PC-3 (cell line): ENCODE results near the gene SLC1A3. TPM values are rescaled to one million over a fixed set of nuclear protein-coding genes. Genes with fewer than 3 reads are reported as not detected.

ENCODE experiments used
- ATAC-seq: fragments of 200-7000 bp; cut with Tn5 transposase; 2 replicates; pipeline ENCODE4 v1.9.1; 2020; ENCODE audit warnings: mild to moderate bottlenecking, moderate library complexity
- BruUV-seq: library from RNA; stranded (reverse); fragments of 400-500 nt; replicated peaks from 2 replicates; lab custom pipeline; 2021; lab: Mats Ljungman, UMichigan
- CTCF ChIA-PET: fragments of 300-600 bp; sonication (Branson Sonifier 250); formaldehyde crosslinking; loops from one replicate; lab custom pipeline; 2022; ENCODE audit warnings: antibody characterized with exemption; lab: Charles Lee
- POLR2A ChIA-PET: fragments of 300-600 bp; sonication (Branson Sonifier 250); formaldehyde crosslinking; loops from one replicate; lab custom pipeline; 2022; ENCODE audit warnings: antibody characterized with exemption; ENCODE audit not compliant: unreplicated experiment; lab: Charles Lee
- DNase-seq: peaks from one replicate; pipeline ENCODE4 v3.0.0-alpha.2; 2015
- H2AFZ ChIP-seq: fragments of 300-600 bp; sonication (generic); 2 replicates; pipeline ENCODE4 v1.6.0; 2016; ENCODE audit warnings: antibody characterized with exemption, low read length
- H3F3A ChIP-seq: fragments of 300-600 bp; sonication (generic); one replicate; pipeline ENCODE4 v1.6.0; 2017; ENCODE audit warnings: antibody characterized with exemption, low read length, control low read depth, mild to moderate bottlenecking; ENCODE audit not compliant: unreplicated experiment
- H3K27ac ChIP-seq: fragments of 300-600 bp; sonication (generic); 2 replicates; pipeline ENCODE4 v1.5.1; 2016; ENCODE audit warnings: mild to moderate bottlenecking, low read length
- H3K27me3 ChIP-seq: fragments of 300-600 bp; sonication (generic); 2 replicates; pipeline ENCODE4 v1.6.1; 2016; ENCODE audit warnings: low read length, mixed read lengths
- H3K36me3 ChIP-seq: fragments of 300-600 bp; sonication (generic); 2 replicates; pipeline ENCODE4 v1.6.1; 2016; ENCODE audit warnings: low read depth, mixed run types, low read length, mixed read lengths
- H3K4me1 ChIP-seq: fragments of 300-600 bp; sonication (generic); 2 replicates; pipeline ENCODE4 v1.5.1; 2016; ENCODE audit warnings: low read length; ENCODE audit not compliant: insufficient read depth
- H3K4me2 ChIP-seq: fragments of 300-600 bp; sonication (generic); 2 replicates; pipeline ENCODE4 v1.6.0; 2016; ENCODE audit warnings: low read length
- H3K4me3 ChIP-seq: fragments of 300-600 bp; sonication (generic); 2 replicates; pipeline ENCODE4 v1.5.1; 2016; ENCODE audit warnings: mild to moderate bottlenecking, low read length, mixed read lengths
- H3K79me2 ChIP-seq: fragments of 300-600 bp; sonication (generic); 2 replicates; pipeline ENCODE4 v1.6.1; 2017; ENCODE audit warnings: low read length, mixed read lengths
- H3K9ac ChIP-seq: fragments of 300-600 bp; sonication (generic); 2 replicates; pipeline ENCODE4 v1.6.0; 2016; ENCODE audit warnings: mild to moderate bottlenecking, low read length
- H3K9me2 ChIP-seq: fragments of 300-600 bp; sonication (generic); replicated peaks from 2 replicates; pipeline ENCODE4 v1.6.1; 2016; ENCODE audit warnings: mixed run types, low read length, mixed read lengths
- H3K9me3 ChIP-seq: fragments of 300-600 bp; sonication (generic); 2 replicates; pipeline ENCODE4 v1.6.1; 2016; ENCODE audit warnings: low read length, mixed read lengths
- H4K20me1 ChIP-seq: fragments of 300-600 bp; sonication (generic); 2 replicates; pipeline ENCODE4 v1.6.1; 2016; ENCODE audit warnings: low read length, mixed read lengths
- CTCF ChIP-seq: fragments of 300-600 bp; sonication (generic); conservative IDR thresholded peaks from 2 replicates; pipeline ENCODE4 v1.5.1; 2017; ENCODE audit warnings: antibody characterized with exemption, low read depth, mild to moderate bottlenecking, low read length
- EZH2 ChIP-seq: fragments of 300-600 bp; sonication (generic); IDR thresholded peaks from one replicate; pipeline ENCODE4 v1.6.1; 2017; ENCODE audit warnings: antibody characterized with exemption, mild to moderate bottlenecking, low read length; ENCODE audit not compliant: unreplicated experiment
- EZH2phosphoT487 ChIP-seq: fragments of 300-600 bp; sonication (generic); IDR thresholded peaks from 2 replicates; pipeline ENCODE4 v1.6.1; 2018; ENCODE audit warnings: mild to moderate bottlenecking, antibody characterized with exemption, low read length, borderline replicate concordance
- intact Hi-C: fragments of 100-400 bp; cut with micrococcal nuclease; formaldehyde crosslinking; loops from 2 replicates; pipeline ENCODE4 v1.9.0; 2023
- total RNA-seq: library from RNA; depleted of rRNA; stranded (reverse); fragments of >200 nt; gene quantifications from 2 replicates; pipeline ENCODE4 v1.2.3, GENCODE V29; 2014

Gene SLC1A3
- total RNA-seq, 1 experiment from 2014 or later: 24.7 TPM

- no TSS peak for BruUV-seq
- POLR2A ChIA-PET: no interaction called here
- intact Hi-C loops: no loop called here
Observed at GRCh38 chr5:36611520-36612274, 5.3 kb downstream of the SLC1A3 start.

GRCh38 chr5:36613241-36613640, 6.8 kb downstream of the SLC1A3 start:
- Histone ChIP-seq H3K9ac (no peak overlapping the region), H3K9me3 (no peaks in the 10 kb centered on the region), H3K4me3 (no peak overlapping the region), H3F3A (no peaks in the 10 kb centered on the region), H4K20me1 (no peaks in the 10 kb centered on the region), H3K4me2 (no peak overlapping the region), H2AFZ (no peak overlapping the region), H3K9me2 (no peaks in the 10 kb centered on the region), H3K27ac (no peak overlapping the region), H3K4me1 (peaks cover 7% of the 10 kb centered on the region), H3K27me3 (peaks cover under 1% of the 10 kb centered on the region; the same call in 1 of the 2 replicates), H3K79me2 (peaks cover 13% of the 10 kb centered on the region), H3K36me3 (peaks cover 13% of the 10 kb centered on the region; the same call in 1 of the 2 replicates)
- no TSS peak for BruUV-seq
- ATAC-seq: no peak
- no peak for DNase-seq
- intact Hi-C loops: no loop called here
- TF ChIP-seq CTCF (no peak), EZH2 (no peak), EZH2phosphoT487 (no peak)
- ChIA-PET POLR2A (no interaction called here), CTCF (no interaction called here)

More at GRCh38 chr5:36611520-36612274, 5.3 kb downstream of the SLC1A3 start:
- no peaks in the 10 kb centered on the region for H3K9me2 ChIP-seq
- no peak for ATAC-seq
- no peaks in the 10 kb centered on the region for H3K9me3 ChIP-seq
- no peak overlapping the region for H3K27ac ChIP-seq
- H3K4me1 ChIP-seq: peaks cover 13% of the 10 kb centered on the region
- no peak overlapping the region for H3K9ac ChIP-seq
- DNase-seq: no peak
- H3K27me3 ChIP-seq: peaks cover 11% of the 10 kb centered on the region
- CTCF ChIA-PET: no interaction called here
- TF ChIP-seq CTCF (no peak), EZH2 (no peak), EZH2phosphoT487 (no peak)
- no peak overlapping the region for H3K4me2 ChIP-seq
- no peak overlapping the region for H2AFZ ChIP-seq
- H3K79me2 ChIP-seq: peaks cover 27% of the 10 kb centered on the region
- peaks cover 13% of the 10 kb centered on the region; the same call in 1 of the 2 replicates for H3K36me3 ChIP-seq
- H3K4me3 ChIP-seq: no peak overlapping the region
- H4K20me1 ChIP-seq: no peaks in the 10 kb centered on the region
- H3F3A ChIP-seq: no peaks in the 10 kb centered on the region
